ENCODE results near the gene ZNF557.

Gene ZNF557

GRCh38 chr19:7098701-7099596 lies 29.4 kb downstream of the ZNF557 start:
- DNase-seq (ENCODE audit: low spot score): peak; percentile 94
- peak overlapping the region; percentile 79 to 96 for H3K27ac ChIP-seq
- H3K4me3 ChIP-seq: peak overlapping the region; percentile 82
- TF ChIP-seq CTCF (IDR thresholded peaks at IDR 0.05): no peak

- Histone ChIP-seq H3K27ac (peak overlapping the region; percentile 79 to 96), H3K4me3 (peak overlapping the region; percentile 82)
- TF ChIP-seq CTCF (IDR thresholded peaks at IDR 0.05): no peak
- no peak for DNase-seq (ENCODE audit: low spot score)
These were observed 30.1 kb downstream of the ZNF557 start for GRCh38 chr19:7099597-7099921.

GRCh38 chr19:7101498-7102253 lies 32.2 kb downstream of the ZNF557 start:
- no peak for DNase-seq (ENCODE audit: low spot score)
- Histone ChIP-seq H3K27ac (no peak overlapping the region), H3K4me3 (no peak overlapping the region)
- no peak for TF ChIP-seq CTCF (IDR thresholded peaks at IDR 0.05)

GRCh38 chr19:7104747-7105447 lies 35.4 kb downstream of the ZNF557 start:
- TF ChIP-seq CTCF (IDR thresholded peaks at IDR 0.05): no peak
- Histone ChIP-seq H3K27ac (no peak overlapping the region), H3K4me3 (no peak overlapping the region)
- no peak for DNase-seq (ENCODE audit: low spot score)

GRCh38 chr19:7106711-7107657 lies 37.5 kb downstream of the ZNF557 start:
- no peak for DNase-seq (ENCODE audit: low spot score)
- no peak for TF ChIP-seq CTCF (IDR thresholded peaks at IDR 0.05)
- Histone ChIP-seq H3K27ac (no peak overlapping the region), H3K4me3 (no peak overlapping the region)

GRCh38 chr19:7109678-7110289 lies 40.3 kb downstream of the ZNF557 start:
- Histone ChIP-seq H3K27ac (no peak overlapping the region), H3K4me3 (no peak overlapping the region)
- TF ChIP-seq CTCF (IDR thresholded peaks at IDR 0.05): no peak
- DNase-seq (ENCODE audit: low spot score): no peak
